ENCODE measurements around the gene TMEM31.

Gene TMEM31

GRCh38 chrX:103729015-103729414 lies 18.3 kb downstream of the TMEM31 start:
- H3K4me3 ChIP-seq (ENCODE audit: low read length), result no peak overlapping the region
- H3K4me1 ChIP-seq (ENCODE audit: control insufficient read depth, low read depth, low read length), result peaks cover 52% of the 10 kb centered on the region

GRCh38 chrX:103730147-103730795 lies 19.6 kb downstream of the TMEM31 start:
- Histone ChIP-seq H3K4me1 (ENCODE audit: control insufficient read depth, low read depth, low read length) (peaks cover 52% of the 10 kb centered on the region), H3K27me3 (ENCODE audit: control insufficient read depth, insufficient read depth, low read length) (no peaks in the 10 kb centered on the region), H3K9me3 (ENCODE audit: control insufficient read depth, low read depth, low read length) (no peaks in the 10 kb centered on the region), H3K36me3 (ENCODE audit: control insufficient read depth, low read depth, low read length) (no peaks in the 10 kb centered on the region), H3K27ac (ENCODE audit: low read length) (no peak overlapping the region), H3K9ac (ENCODE audit: low read length) (no peak overlapping the region), H3K4me3 (ENCODE audit: low read length) (no peak overlapping the region)

More at GRCh38 chrX:103729015-103729414, 18.3 kb downstream of the TMEM31 start:
- no peaks in the 10 kb centered on the region for H3K9me3 ChIP-seq (ENCODE audit: control insufficient read depth, low read depth, low read length)
- no peak overlapping the region for H3K9ac ChIP-seq (ENCODE audit: low read length)
- no peak overlapping the region for H3K27ac ChIP-seq (ENCODE audit: low read length)
- H3K36me3 ChIP-seq (ENCODE audit: control insufficient read depth, low read depth, low read length), result no peaks in the 10 kb centered on the region
- no peaks in the 10 kb centered on the region for H3K27me3 ChIP-seq (ENCODE audit: control insufficient read depth, insufficient read depth, low read length)

- no peak overlapping the region for H3K4me3 ChIP-seq (ENCODE audit: low read length)
- no peaks in the 10 kb centered on the region for H3K9me3 ChIP-seq (ENCODE audit: control insufficient read depth, low read depth, low read length)
- H3K27me3 ChIP-seq (ENCODE audit: control insufficient read depth, insufficient read depth, low read length), result no peaks in the 10 kb centered on the region
- no peak overlapping the region for H3K9ac ChIP-seq (ENCODE audit: low read length)
- H3K36me3 ChIP-seq (ENCODE audit: control insufficient read depth, low read depth, low read length), result no peaks in the 10 kb centered on the region
- H3K4me1 ChIP-seq (ENCODE audit: control insufficient read depth, low read depth, low read length), result peaks cover 52% of the 10 kb centered on the region
- no peak overlapping the region for H3K27ac ChIP-seq (ENCODE audit: low read length)
These were observed 20.2 kb downstream of the TMEM31 start for GRCh38 chrX:103730796-103731493.

GRCh38 chrX:103733017-103733416 lies 22.3 kb downstream of the TMEM31 start:
- Histone ChIP-seq H3K27ac (ENCODE audit: low read length) (no peak overlapping the region), H3K4me3 (ENCODE audit: low read length) (no peak overlapping the region), H3K4me1 (ENCODE audit: control insufficient read depth, low read depth, low read length) (peaks cover 36% of the 10 kb centered on the region), H3K27me3 (ENCODE audit: control insufficient read depth, insufficient read depth, low read length) (no peaks in the 10 kb centered on the region), H3K36me3 (ENCODE audit: control insufficient read depth, low read depth, low read length) (no peaks in the 10 kb centered on the region), H3K9me3 (ENCODE audit: control insufficient read depth, low read depth, low read length) (no peaks in the 10 kb centered on the region), H3K9ac (ENCODE audit: low read length) (no peak overlapping the region)

GRCh38 chrX:103734125-103734760 lies 23.5 kb downstream of the TMEM31 start:
- H3K27me3 ChIP-seq (ENCODE audit: control insufficient read depth, insufficient read depth, low read length), result no peaks in the 10 kb centered on the region
- H3K4me1 ChIP-seq (ENCODE audit: control insufficient read depth, low read depth, low read length), result peaks cover 25% of the 10 kb centered on the region
- no peak overlapping the region for H3K4me3 ChIP-seq (ENCODE audit: low read length)
- H3K36me3 ChIP-seq (ENCODE audit: control insufficient read depth, low read depth, low read length), result no peaks in the 10 kb centered on the region
- H3K9me3 ChIP-seq (ENCODE audit: control insufficient read depth, low read depth, low read length), result no peaks in the 10 kb centered on the region
- no peak overlapping the region for H3K27ac ChIP-seq (ENCODE audit: low read length)
- H3K9ac ChIP-seq (ENCODE audit: low read length), result no peak overlapping the region

- no peaks in the 10 kb centered on the region for H3K36me3 ChIP-seq (ENCODE audit: control insufficient read depth, low read depth, low read length)
- no peaks in the 10 kb centered on the region for H3K27me3 ChIP-seq (ENCODE audit: control insufficient read depth, insufficient read depth, low read length)
- H3K9me3 ChIP-seq (ENCODE audit: control insufficient read depth, low read depth, low read length), result no peaks in the 10 kb centered on the region
- no peak overlapping the region for H3K4me3 ChIP-seq (ENCODE audit: low read length)
- no peak overlapping the region for H3K27ac ChIP-seq (ENCODE audit: low read length)
- H3K9ac ChIP-seq (ENCODE audit: low read length), result no peak overlapping the region
- peaks cover 23% of the 10 kb centered on the region for H3K4me1 ChIP-seq (ENCODE audit: control insufficient read depth, low read depth, low read length)
These were observed 27.0 kb downstream of the TMEM31 start for GRCh38 chrX:103737696-103738095.

- no peak overlapping the region for H3K27ac ChIP-seq (ENCODE audit: low read length)
- no peak overlapping the region for H3K9ac ChIP-seq (ENCODE audit: low read length)
- no peaks in the 10 kb centered on the region for H3K36me3 ChIP-seq (ENCODE audit: control insufficient read depth, low read depth, low read length)
- H3K4me1 ChIP-seq (ENCODE audit: control insufficient read depth, low read depth, low read length), result peaks cover 23% of the 10 kb centered on the region
- no peaks in the 10 kb centered on the region for H3K9me3 ChIP-seq (ENCODE audit: control insufficient read depth, low read depth, low read length)
- H3K4me3 ChIP-seq (ENCODE audit: low read length), result no peak overlapping the region
- H3K27me3 ChIP-seq (ENCODE audit: control insufficient read depth, insufficient read depth, low read length), result no peaks in the 10 kb centered on the region
These were observed 28.7 kb downstream of the TMEM31 start for GRCh38 chrX:103739421-103739820.

GRCh38 chrX:103741879-103742278 lies 31.2 kb downstream of the TMEM31 start:
- H3K9ac ChIP-seq (ENCODE audit: low read length), result peak overlapping the region; percentile 77

GRCh38 chrX:103742339-103742738 lies 31.6 kb downstream of the TMEM31 start:
- peak overlapping the region; percentile 88 for H3K4me3 ChIP-seq (ENCODE audit: low read length)
- H3K9ac ChIP-seq (ENCODE audit: low read length), result peak overlapping the region; percentile 77
- no peaks in the 10 kb centered on the region for H3K9me3 ChIP-seq (ENCODE audit: control insufficient read depth, low read depth, low read length)
- peaks cover 9% of the 10 kb centered on the region for H3K36me3 ChIP-seq (ENCODE audit: control insufficient read depth, low read depth, low read length)
- peak overlapping the region; percentile 91 for H3K27ac ChIP-seq (ENCODE audit: low read length)
- H3K27me3 ChIP-seq (ENCODE audit: control insufficient read depth, insufficient read depth, low read length), result no peaks in the 10 kb centered on the region
- H3K4me1 ChIP-seq (ENCODE audit: control insufficient read depth, low read depth, low read length), result peaks cover 38% of the 10 kb centered on the region

More at GRCh38 chrX:103741879-103742278, 31.2 kb downstream of the TMEM31 start:
- peaks cover 6% of the 10 kb centered on the region for H3K36me3 ChIP-seq (ENCODE audit: control insufficient read depth, low read depth, low read length)
- peak overlapping the region; percentile 91 for H3K27ac ChIP-seq (ENCODE audit: low read length)
- H3K27me3 ChIP-seq (ENCODE audit: control insufficient read depth, insufficient read depth, low read length), result no peaks in the 10 kb centered on the region
- H3K4me1 ChIP-seq (ENCODE audit: control insufficient read depth, low read depth, low read length), result peaks cover 38% of the 10 kb centered on the region
- H3K9me3 ChIP-seq (ENCODE audit: control insufficient read depth, low read depth, low read length), result no peaks in the 10 kb centered on the region
- H3K4me3 ChIP-seq (ENCODE audit: low read length), result peak overlapping the region; percentile 88

- Histone ChIP-seq H3K9me3 (ENCODE audit: control insufficient read depth, low read depth, low read length) (no peaks in the 10 kb centered on the region), H3K4me1 (ENCODE audit: control insufficient read depth, low read depth, low read length) (peaks cover 16% of the 10 kb centered on the region), H3K4me3 (ENCODE audit: low read length) (no peak overlapping the region), H3K27ac (ENCODE audit: low read length) (no peak overlapping the region), H3K9ac (ENCODE audit: low read length) (no peak overlapping the region), H3K36me3 (ENCODE audit: control insufficient read depth, low read depth, low read length) (peaks cover 47% of the 10 kb centered on the region), H3K27me3 (ENCODE audit: control insufficient read depth, insufficient read depth, low read length) (no peaks in the 10 kb centered on the region)
These were observed 36.5 kb downstream of the TMEM31 start for GRCh38 chrX:103747163-103747562.

GRCh38 chrX:103754401-103754800 lies 43.7 kb downstream of the TMEM31 start:
- Histone ChIP-seq H3K9ac (ENCODE audit: low read length) (no peak overlapping the region), H3K4me1 (ENCODE audit: control insufficient read depth, low read depth, low read length) (no peaks in the 10 kb centered on the region), H3K27me3 (ENCODE audit: control insufficient read depth, insufficient read depth, low read length) (no peaks in the 10 kb centered on the region), H3K4me3 (ENCODE audit: low read length) (no peak overlapping the region), H3K27ac (ENCODE audit: low read length) (no peak overlapping the region), H3K36me3 (ENCODE audit: control insufficient read depth, low read depth, low read length) (peaks cover 86% of the 10 kb centered on the region), H3K9me3 (ENCODE audit: control insufficient read depth, low read depth, low read length) (no peaks in the 10 kb centered on the region)
